ENCODE measurements around the gene CCNO. TPM values are rescaled to one million over a fixed set of nuclear protein-coding genes. Genes with fewer than 3 reads are reported as not detected.

The CCNO gene
- polyA plus RNA-seq, 1 experiment, result 0.18 TPM

GRCh38 chr5:55232271-55232984 is 980 bp downstream of the CCNO start:
- POLR2A ChIA-PET, result no interaction called here

GRCh38 chr5:55231919-55232270 is 1.5 kb downstream of the CCNO start:
- CTCF ChIA-PET, result interaction anchor here (0.7 to 1.3 kb wide), 4 partner anchors 12 to 152 kb away, joined by 3 to 4 read pairs (median 3); no protein-coding TSS in a partner anchor
- no peak overlapping the region for H3K4me3 ChIP-seq (ENCODE audit: low read depth, low read length)
- POLR2A ChIA-PET, result no interaction called here

More at GRCh38 chr5:55232271-55232984, 980 bp downstream of the CCNO start:
- DNase-seq (ENCODE audit: low read depth), result no peak
- CTCF ChIA-PET, result interaction anchor here (0.7 to 1.3 kb wide), 5 partner anchors 9 to 71 kb away, joined by 3 to 4 read pairs (median 3); no protein-coding TSS in a partner anchor
- H3K36me3 ChIP-seq (ENCODE audit: control insufficient read depth, insufficient read depth, low read length), result no peaks in the 10 kb centered on the region
- no peak for TF ChIP-seq CTCF (IDR thresholded peaks at IDR 0.05; ENCODE audit: insufficient read depth, low read depth, low read length)
- H3K27me3 ChIP-seq (ENCODE audit: control insufficient read depth, insufficient read depth, low read length), result peaks cover 52% of the 10 kb centered on the region
- H3K4me3 ChIP-seq (ENCODE audit: low read depth, low read length), result peak overlapping the region; percentile 43

GRCh38 chr5:55231029-55231918 is 2.1 kb downstream of the CCNO start:
- no peak for TF ChIP-seq CTCF (IDR thresholded peaks at IDR 0.05; ENCODE audit: insufficient read depth, low read depth, low read length)
- Histone ChIP-seq H3K27me3 (ENCODE audit: control insufficient read depth, insufficient read depth, low read length) (peaks cover 58% of the 10 kb centered on the region), H3K36me3 (ENCODE audit: control insufficient read depth, insufficient read depth, low read length) (no peaks in the 10 kb centered on the region), H3K4me3 (ENCODE audit: low read depth, low read length) (no peak overlapping the region)
- ChIA-PET CTCF (interaction anchor here (0.7 to 1.3 kb wide), 5 partner anchors 11 to 152 kb away, joined by 3 to 4 read pairs (median 3); no protein-coding TSS in a partner anchor), POLR2A (no interaction called here)
- DNase-seq (ENCODE audit: low read depth), result no peak

More at GRCh38 chr5:55231919-55232270, 1.5 kb downstream of the CCNO start:
- H3K27me3 ChIP-seq (ENCODE audit: control insufficient read depth, insufficient read depth, low read length), result peaks cover 53% of the 10 kb centered on the region
- TF ChIP-seq CTCF (IDR thresholded peaks at IDR 0.05; ENCODE audit: insufficient read depth, low read depth, low read length), result no peak
- DNase-seq (ENCODE audit: low read depth), result no peak
- H3K36me3 ChIP-seq (ENCODE audit: control insufficient read depth, insufficient read depth, low read length), result no peaks in the 10 kb centered on the region

- POLR2A ChIA-PET, result no interaction called here
- TF ChIP-seq CTCF (IDR thresholded peaks at IDR 0.05; ENCODE audit: insufficient read depth, low read depth, low read length), result no peak
- CTCF ChIA-PET, result interaction anchor here (0.7 to 1.2 kb wide), 2 partner anchors 9 to 10 kb away, joined by 3 to 4 read pairs; no protein-coding TSS in a partner anchor
- no peaks in the 10 kb centered on the region for H3K36me3 ChIP-seq (ENCODE audit: control insufficient read depth, insufficient read depth, low read length)
- peaks cover 69% of the 10 kb centered on the region for H3K27me3 ChIP-seq (ENCODE audit: control insufficient read depth, insufficient read depth, low read length)
- no peak for DNase-seq (ENCODE audit: low read depth)
- H3K4me3 ChIP-seq (ENCODE audit: low read depth, low read length), result no peak overlapping the region
Measured at GRCh38 chr5:55230086-55230629, 3.2 kb downstream of the CCNO start.

Data from BJ (cell line).